AG10803 (cell line): ENCODE data around the gene MYLIP.

Experiments used
- DNase-seq: peaks from one replicate; pipeline ENCODE4 v3.0.0; 2010; ENCODE audit warnings: low read depth
- H3K4me3 ChIP-seq: 2 replicates; pipeline ENCODE4 v1.5.1; 2011; ENCODE audit warnings: mild to moderate bottlenecking, low read length, control low read depth
- TF ChIP-seq, protein P1 (sequence below): conservative IDR thresholded peaks from 2 replicates; pipeline ENCODE4 v1.5.1; 2011; ENCODE audit warnings: mild to moderate bottlenecking, low read length, control low read depth, inconsistent platforms

The MYLIP gene

DNA sequence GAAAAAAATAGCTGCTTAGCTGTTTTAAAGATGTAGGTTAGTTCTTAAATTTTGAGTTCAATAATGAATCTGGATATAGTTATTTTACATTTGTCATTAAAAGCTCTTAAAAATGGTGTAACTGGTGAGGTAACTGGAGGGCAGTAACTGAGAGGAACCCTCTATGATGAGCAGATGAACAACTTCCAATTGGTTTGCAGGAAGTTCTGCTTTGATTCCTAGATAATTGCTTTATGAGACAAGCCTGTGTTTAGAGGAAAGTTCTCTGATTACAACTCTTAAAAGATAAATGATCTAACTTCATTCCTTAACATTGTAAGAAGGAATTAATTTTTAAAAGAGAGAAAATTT lies 8.5 kb downstream of the MYLIP start:
- H3K4me3 ChIP-seq: no peak overlapping the region
- DNase-seq: no peak
- TF ChIP-seq, protein P1, sequence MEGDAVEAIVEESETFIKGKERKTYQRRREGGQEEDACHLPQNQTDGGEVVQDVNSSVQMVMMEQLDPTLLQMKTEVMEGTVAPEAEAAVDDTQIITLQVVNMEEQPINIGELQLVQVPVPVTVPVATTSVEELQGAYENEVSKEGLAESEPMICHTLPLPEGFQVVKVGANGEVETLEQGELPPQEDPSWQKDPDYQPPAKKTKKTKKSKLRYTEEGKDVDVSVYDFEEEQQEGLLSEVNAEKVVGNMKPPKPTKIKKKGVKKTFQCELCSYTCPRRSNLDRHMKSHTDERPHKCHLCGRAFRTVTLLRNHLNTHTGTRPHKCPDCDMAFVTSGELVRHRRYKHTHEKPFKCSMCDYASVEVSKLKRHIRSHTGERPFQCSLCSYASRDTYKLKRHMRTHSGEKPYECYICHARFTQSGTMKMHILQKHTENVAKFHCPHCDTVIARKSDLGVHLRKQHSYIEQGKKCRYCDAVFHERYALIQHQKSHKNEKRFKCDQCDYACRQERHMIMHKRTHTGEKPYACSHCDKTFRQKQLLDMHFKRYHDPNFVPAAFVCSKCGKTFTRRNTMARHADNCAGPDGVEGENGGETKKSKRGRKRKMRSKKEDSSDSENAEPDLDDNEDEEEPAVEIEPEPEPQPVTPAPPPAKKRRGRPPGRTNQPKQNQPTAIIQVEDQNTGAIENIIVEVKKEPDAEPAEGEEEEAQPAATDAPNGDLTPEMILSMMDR: no peak

DNA sequence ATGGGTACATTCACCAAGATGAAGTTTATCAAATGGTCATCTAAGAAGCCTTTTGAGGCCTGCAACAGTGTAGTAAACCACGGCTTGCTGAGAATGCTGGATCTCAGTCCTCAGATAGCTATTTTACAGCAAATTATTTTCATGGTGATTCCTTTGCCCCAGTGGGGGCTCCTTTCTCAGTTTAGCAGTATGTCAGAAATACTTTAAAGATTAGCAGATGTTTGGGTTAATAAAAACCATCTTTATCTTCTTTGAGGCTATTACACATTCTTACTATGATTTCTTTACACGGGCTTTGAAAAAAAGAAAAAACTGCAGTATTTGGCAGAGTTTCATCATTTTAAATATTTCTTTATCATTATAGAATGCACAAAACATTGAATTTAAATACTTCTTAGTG lies 10.7 kb downstream of the MYLIP start:
- TF ChIP-seq, protein P1: no peak

DNA sequence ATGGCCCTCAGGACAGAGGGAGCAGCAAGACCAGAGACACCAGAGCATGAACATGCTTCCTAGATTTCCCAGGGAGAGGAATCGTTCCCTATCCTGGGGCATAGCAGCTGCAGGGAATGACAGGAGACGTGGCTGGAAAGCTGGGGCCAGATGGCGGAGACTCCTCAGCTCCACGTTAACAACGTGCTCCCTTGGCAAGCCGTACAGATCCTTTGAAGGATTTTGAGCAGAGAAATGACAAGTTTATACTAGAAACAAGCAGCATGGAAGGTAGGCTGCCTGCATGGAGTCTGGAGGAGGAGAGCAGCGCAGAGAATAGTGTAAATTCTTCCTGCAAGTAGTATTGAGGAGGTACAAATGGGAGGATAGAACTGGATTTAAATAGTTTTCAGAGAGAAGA lies 11.7 kb downstream of the MYLIP start:
- DNase-seq: no peak
- TF ChIP-seq, protein P1: no peak
- H3K4me3 ChIP-seq: no peak overlapping the region

More for the DNA sequence above, 10.7 kb downstream of the MYLIP start:
- DNase-seq: peak; percentile 22
- no peak overlapping the region for H3K4me3 ChIP-seq

DNA sequence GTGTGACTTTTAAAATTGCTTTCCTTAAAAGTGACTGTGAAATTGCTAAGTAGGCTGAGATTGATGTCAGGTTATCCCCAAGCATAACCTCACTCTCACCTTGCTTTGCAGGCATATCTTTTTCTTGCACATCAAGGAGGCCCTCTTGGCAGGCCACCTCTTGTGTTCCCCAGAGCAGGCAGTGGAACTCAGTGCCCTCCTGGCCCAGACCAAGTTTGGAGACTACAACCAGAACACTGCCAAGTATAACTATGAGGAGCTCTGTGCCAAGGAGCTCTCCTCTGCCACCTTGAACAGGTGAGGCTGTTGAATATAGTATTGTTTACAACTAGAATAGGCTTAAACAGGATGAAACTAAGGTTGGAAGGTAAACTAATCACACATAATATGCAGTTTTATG lies 12.6 kb downstream of the MYLIP start:
- DNase-seq: no peak
- TF ChIP-seq, protein P1: no peak

DNA sequence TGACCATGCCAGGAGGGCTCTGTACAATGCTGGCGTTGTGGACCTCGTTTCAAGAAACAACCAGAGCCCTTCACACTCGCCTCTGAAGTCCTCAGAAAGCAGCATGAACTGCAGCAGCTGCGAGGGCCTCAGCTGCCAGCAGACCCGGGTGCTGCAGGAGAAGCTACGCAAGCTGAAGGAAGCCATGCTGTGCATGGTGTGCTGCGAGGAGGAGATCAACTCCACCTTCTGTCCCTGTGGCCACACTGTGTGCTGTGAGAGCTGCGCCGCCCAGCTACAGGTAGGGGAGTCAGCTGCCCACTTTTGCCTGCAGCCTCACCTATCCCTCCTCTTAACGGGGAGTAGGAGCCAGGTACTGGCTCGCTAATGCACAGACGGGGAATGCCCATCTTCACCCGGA lies 16.2 kb downstream of the MYLIP start:
- TF ChIP-seq, protein P1: no peak
- no peak overlapping the region for H3K4me3 ChIP-seq
- no peak for DNase-seq

More for the DNA sequence above, 12.6 kb downstream of the MYLIP start:
- H3K4me3 ChIP-seq: no peak overlapping the region

DNA sequence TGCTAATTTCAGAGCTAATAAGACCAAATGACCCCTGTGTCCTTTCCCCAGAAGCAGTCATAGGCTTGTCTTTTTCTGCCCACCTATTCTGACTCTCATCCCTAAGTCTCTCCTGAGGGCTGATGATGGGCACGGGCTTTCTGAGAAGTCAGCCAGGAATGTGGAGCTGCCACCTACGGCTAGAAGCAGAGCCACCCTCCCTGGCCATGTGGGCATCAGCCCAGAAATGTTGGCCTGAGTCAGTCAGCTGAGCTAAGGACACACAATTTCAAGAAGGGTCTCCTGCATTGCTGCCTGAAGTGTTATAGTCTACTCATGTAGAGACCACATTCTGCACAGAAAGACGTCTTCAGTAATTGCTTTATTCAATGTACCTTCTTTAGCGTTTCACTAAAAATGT lies 17.1 kb downstream of the MYLIP start:
- no peak for DNase-seq
- TF ChIP-seq, protein P1: no peak
- H3K4me3 ChIP-seq: no peak overlapping the region

DNA sequence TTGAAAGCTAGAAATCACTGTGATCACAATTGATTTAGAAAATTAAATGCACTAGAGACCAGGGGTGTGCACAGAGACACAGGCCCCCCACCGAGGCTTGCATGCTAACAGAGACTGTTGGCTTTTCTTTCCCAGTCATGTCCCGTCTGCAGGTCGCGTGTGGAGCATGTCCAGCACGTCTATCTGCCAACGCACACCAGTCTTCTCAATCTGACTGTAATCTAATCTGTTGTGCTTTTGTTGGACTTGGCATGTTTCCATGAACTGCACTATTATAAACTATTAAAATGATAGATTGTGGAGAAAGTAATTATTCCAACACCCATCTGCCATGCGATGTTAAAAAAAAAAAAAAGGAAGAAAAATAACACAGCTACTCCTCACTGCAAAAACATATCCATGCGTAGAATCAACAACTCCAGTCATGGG lies 17.7 kb downstream of the MYLIP start:
- no peak overlapping the region for H3K4me3 ChIP-seq
- peak; percentile 24 for DNase-seq
- TF ChIP-seq, protein P1: no peak
